GM19455 (cell line): Measurements from ENCODE around the gene SLC25A13.

Experiments
- ATAC-seq: cut with Tn5 transposase; IDR thresholded peaks from one replicate; pipeline ENCODE4 v1.9.1; 2021; ENCODE audit not compliant: unreplicated experiment

SLC25A13 gene

DNA sequence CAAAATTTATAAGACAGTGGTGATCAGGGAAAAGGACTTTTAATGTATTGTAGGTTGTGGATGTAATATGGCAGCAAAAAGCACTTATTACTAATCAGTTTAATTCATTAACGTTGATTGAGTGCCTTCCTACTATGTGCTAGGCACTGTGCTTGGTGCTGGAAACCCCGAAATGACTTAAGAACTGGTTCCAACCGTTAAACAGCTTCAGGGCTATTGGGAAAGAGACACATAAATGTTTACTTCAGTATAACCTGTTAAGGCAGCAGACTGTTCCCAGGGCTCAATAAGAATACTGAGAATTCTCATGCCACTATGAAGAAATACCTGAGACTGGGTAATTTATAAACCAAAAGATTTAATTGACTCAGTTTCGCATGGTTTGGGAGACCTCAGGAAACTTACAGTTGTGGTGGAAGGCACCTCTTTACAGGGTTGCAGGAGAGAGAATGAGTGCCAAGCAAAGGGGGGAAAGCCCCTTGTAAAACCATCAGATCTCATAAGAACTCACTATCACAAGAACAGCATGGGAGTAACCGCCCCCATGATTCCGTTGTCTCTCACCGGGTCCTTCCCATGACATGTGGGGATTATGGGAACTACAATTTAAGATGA, 1.1 kb upstream of the SLC25A13 start:
- no peak for ATAC-seq

DNA sequence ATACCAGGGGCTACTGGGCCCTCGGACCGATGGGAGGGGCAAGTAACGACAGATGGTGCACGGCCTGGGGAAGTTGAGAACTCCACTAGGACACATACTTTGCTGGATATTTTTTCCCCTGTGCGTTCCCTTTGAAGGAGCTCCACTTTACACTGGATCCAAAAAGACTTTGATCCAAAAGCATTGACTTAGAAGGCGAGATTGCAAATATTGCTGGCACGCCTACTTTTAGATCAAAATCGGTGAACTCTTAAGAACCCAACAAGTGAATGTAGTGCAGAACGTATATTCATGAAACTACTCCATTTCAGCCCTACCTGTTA, 436 bp upstream of the SLC25A13 start:
- ATAC-seq: peak; percentile 37

DNA sequence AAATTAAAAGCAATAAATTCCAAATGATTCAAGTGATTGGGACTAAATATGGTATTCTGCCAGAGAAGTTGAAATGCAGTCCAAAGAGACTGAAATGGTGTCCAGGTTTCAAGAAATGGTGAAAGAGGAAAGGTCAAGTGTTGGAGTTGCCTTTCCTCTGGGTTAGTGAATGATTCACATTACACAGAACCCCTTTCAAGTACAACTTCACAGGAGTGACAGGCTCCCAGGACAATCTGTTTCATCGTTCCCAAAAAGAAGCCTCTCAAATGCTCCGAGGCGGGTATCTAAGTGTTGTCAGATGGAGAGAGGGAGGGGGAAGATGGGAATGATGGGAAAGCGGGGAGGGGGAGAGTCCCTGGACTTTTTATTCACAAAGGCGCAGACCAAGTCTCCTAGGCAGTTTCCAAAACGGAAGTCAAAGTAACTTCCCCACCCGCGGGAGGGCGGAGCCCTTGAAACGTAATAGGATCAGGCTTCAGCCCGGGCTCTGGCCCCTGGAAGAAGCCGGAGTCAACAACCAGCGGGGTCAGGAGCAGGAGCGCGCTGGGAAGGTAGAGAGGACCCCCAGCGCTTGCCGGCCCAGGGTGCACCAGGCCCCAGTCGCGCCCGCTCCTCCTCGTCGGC, 754 bp downstream of the SLC25A13 start:
- ATAC-seq: peak; percentile 50

- peak; percentile 26 for ATAC-seq
Observed at GRCh38 chr7:96320442-96320841, 1.5 kb downstream of the SLC25A13 start.

GRCh38 chr7:96319439-96319838, 2.5 kb downstream of the SLC25A13 start:
- ATAC-seq: no peak

DNA sequence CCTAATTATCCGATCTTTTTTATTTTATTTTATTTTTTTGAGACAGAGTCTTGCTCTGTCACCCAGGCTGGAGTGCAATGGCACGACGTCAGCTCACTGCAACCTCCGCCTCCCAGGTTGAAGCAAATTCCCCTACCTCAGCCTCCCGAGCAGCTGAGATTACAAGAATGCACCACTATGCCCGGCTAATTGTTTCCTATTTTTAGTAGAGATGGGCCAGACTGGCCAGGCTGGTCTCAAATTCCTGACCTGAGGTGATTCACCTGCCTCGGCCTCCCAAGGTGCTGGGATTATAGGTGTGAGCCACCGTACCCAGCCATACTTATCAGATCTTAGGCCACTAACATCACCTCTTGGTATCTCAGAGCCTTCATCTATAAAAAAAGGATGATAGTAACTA, 4.9 kb downstream of the SLC25A13 start:
- no peak for ATAC-seq

DNA sequence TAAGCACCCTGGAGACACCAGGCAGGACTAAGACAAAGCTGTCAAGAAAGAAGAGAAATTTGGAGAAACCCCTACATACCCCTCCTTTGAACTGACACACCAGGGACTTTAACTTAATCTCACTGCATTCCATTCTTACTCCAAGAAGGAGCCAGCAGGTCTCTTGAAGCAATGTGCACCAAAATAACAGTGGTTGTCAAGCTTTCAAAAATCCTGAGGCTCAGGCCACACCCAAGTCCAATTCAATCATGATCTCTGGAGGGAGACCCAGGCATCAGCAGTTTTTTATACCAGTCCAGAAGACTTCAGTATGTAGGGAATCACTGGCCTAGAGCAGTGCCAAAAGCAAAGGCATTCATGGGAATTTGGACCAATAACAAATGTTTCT, 6.8 kb downstream of the SLC25A13 start:
- no peak for ATAC-seq

- ATAC-seq: no peak
Observed at GRCh38 chr7:96314402-96315124, 7.3 kb downstream of the SLC25A13 start.

- ATAC-seq: no peak
Observed at GRCh38 chr7:96313940-96314339, 8.0 kb downstream of the SLC25A13 start.

- ATAC-seq: no peak
Observed at GRCh38 chr7:96312502-96312901, 9.4 kb downstream of the SLC25A13 start.

DNA sequence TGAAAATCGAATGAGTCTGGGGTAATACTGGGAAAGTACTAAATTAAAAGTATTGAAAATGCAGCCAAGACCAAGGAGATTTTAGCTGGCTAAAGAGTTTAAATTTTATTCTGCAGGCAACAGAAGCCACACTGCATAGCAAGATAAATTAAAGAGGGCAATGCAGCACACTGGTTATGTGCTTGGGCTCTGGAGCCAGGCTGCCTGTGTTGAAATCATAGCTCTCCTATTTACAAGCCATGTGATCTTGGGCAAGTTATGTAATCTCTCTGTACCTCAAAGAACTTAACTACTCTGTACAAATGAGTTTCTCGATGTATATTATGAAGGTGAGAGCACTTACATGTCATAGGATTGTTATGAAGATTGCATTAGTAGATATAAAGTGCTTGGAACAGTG, 9.9 kb downstream of the SLC25A13 start:
- ATAC-seq: no peak

GRCh38 chr7:96310110-96310509, 11.8 kb downstream of the SLC25A13 start:
- ATAC-seq: no peak

DNA sequence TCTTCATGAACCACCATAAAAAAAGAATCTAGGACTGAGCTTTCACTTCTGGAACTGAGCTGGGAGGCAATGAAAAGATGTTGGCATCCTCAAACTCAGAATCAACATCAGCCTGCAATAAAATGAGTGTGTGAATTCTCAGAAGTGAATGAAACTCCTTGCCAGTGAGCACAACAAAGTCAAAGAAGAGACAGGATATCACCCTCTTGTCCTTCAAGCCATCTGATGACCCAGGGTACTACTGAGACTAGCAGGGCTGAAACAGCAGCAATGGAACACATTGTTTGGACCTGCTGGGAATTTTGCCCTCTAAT, 13.0 kb downstream of the SLC25A13 start:
- ATAC-seq: no peak

GRCh38 chr7:96308253-96308949, 13.5 kb downstream of the SLC25A13 start:
- ATAC-seq: no peak

DNA sequence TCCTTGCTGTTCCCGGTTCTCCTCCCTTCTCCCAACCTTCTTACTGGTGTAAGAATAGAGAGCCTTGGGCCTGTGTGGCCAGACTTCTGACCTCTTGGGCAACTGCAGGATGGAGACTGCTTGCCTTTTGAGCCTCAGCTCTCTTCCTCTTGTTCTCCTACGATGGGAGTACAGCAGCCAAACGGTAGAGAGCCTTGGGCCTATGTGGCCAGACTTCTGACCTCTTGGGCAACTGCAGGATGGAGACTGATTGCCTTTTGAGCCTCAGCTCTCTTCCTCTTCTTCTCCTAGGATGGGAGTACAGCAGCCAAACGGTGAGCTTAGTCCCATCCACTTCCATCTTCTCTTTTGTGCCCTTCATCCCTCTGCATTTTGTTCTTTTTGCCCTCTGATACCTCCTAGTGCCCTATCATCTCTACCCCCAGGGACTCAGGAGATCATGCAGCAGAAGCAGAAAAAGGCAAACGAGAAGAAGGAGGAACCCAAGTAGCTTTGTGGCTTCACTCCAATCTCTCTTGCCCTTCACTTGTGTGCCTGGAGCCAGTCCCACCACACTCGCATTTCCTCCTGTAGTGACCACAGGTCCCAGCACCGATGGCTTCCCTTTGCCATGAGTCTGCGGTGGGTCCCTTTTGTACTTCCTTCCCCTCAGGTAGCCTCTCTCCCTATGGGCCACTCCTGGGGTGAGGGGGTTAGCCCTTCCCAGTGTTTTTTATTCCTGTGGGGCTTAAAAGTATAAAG, 15.3 kb downstream of the SLC25A13 start:
- ATAC-seq: no peak

DNA sequence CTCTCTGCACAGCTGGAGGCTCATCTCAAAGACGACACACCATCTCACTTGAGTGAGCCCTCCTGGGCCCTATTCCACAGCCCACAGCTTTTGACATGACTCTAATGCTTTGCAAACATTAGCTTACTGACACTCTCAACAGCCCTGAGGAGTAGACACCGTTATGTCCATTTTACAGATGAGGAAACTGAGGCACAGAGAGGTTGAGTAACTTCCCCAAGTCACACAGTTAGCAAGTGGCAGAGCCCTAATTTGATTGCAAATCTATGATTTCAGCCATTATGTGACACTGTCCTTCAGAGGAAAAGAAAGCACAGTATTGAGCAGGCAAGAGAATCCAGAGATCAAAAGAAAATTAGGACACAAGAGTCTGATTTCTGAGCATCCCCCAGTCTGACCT, 16.0 kb downstream of the SLC25A13 start:
- ATAC-seq: no peak

DNA sequence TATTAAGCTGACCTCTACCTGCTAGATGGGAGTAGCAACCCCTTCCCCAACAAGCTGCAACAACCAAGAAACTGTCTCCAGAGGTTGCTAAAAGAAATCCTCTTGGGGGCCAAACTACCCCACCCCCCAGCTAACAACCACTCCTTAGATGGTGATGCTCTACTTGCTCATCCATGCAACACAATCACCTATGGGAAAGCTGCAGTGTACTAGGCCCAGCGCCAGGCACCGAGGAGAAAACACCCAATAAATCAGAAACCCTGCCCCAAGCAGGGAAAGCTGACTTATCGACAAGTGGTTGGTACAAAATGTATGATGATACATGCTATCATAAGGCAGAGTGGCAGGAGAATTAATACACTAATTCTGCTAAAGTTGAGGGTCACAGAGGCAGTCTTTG, 17.3 kb downstream of the SLC25A13 start:
- no peak for ATAC-seq

DNA sequence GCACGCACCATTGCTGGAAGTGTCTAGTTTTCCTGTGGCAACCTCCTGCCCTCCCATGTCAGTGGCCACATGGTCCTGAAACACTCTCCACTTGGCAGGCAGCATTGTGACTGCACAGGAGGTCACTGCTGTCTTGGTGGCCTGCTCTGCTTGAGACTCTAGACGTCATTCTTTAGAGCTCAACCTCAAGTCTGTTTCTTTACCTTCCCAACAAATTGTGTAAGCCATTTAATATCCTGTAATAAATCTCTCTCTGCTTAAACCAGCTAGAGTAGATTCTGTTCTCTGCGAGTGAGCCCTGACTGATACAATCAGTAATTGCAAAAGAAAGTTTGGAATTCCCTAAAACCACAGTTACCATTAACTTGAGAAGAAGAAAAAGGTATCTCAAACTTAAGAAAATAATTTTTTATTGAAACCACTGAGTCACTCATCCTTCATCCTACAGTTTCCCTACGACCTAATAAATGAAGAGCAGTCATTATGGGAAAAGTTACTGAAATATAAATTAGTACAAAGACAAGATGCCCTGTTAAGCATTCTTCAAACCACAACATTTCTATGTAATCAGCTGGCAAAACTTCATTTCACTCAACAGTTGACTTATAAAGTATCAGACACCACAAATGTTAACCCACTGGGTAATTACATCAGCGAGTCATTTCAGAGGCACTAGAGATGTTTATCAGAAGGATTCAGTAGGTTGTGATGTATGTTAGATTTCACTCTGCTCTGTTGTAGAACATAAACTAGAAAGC, 18.0 kb downstream of the SLC25A13 start:
- ATAC-seq: no peak

GRCh38 chr7:96303105-96303685, 18.7 kb downstream of the SLC25A13 start:
- ATAC-seq: no peak

GRCh38 chr7:96300986-96301385, 20.9 kb downstream of the SLC25A13 start:
- ATAC-seq: no peak
